Glutamatergic neuron (in vitro differentiated cells): Measurements from ENCODE around the gene EEF2K. TPM values are rescaled to one million over a fixed set of nuclear protein-coding genes. Genes with fewer than 3 reads are reported as not detected.
"Not testable (repeated sequence)": the region's sequence is repeated elsewhere in the genome, so short reads cannot be mapped to it uniquely, and the experiment has no call there.

Experiments used
- DNase-seq: peaks from one replicate; pipeline ENCODE4 v3.0.0; 2022
- H3K27ac Mint-ChIP-seq: one replicate; pipeline ENCODE4 v1.8.0; 2020; ENCODE audit warnings: mild to moderate bottlenecking, mixed read lengths, inconsistent platforms; ENCODE audit not compliant: unreplicated experiment
- H3K27me3 Mint-ChIP-seq: one replicate; pipeline ENCODE4 v1.8.0; 2020; ENCODE audit warnings: mild to moderate bottlenecking, moderate library complexity, mixed read lengths, inconsistent platforms; ENCODE audit not compliant: unreplicated experiment
- H3K36me3 Mint-ChIP-seq: one replicate; pipeline ENCODE4 v1.8.0; 2020; ENCODE audit warnings: mild to moderate bottlenecking, mixed read lengths, inconsistent platforms; ENCODE audit not compliant: unreplicated experiment
- H3K4me1 Mint-ChIP-seq: one replicate; pipeline ENCODE4 v1.8.0; 2020; ENCODE audit warnings: mild to moderate bottlenecking, low read depth, mixed read lengths, inconsistent platforms; ENCODE audit not compliant: unreplicated experiment
- H3K4me3 Mint-ChIP-seq: one replicate; pipeline ENCODE4 v1.8.0; 2020; ENCODE audit warnings: mild to moderate bottlenecking, mixed read lengths, inconsistent platforms; ENCODE audit not compliant: unreplicated experiment
- H3K9me3 Mint-ChIP-seq: one replicate; pipeline ENCODE4 v1.8.0; 2020; ENCODE audit warnings: mild to moderate bottlenecking, moderate library complexity, mixed read lengths, inconsistent platforms; ENCODE audit not compliant: unreplicated experiment
- CTCF ChIP-seq: fragments of 200-600 bp; sonication (generic); IDR thresholded peaks from one replicate; pipeline ENCODE4 v1.5.0; 2021; ENCODE audit not compliant: partially characterized antibody, unreplicated experiment
- total RNA-seq: library from RNA; stranded (reverse); fragmentation: NEBNext Ultra II Directional; extraction: Animal tissue kit (Norgen Biotek cat#: 25700); gene quantifications from one replicate; pipeline ENCODE4 v1.2.1, GENCODE V29; 2021; ENCODE audit not compliant: unreplicated experiment

The EEF2K gene
- total RNA-seq, 1 donor from 2014 or later, result 40.2 TPM

- Mint-ChIP-seq H3K27ac (peak overlapping the region; percentile 49), H3K36me3 (peaks cover 5% of the 10 kb centered on the region)
- DNase-seq, result no peak
Measured at GRCh38 chr16:22299036-22299435, 93.0 kb downstream of the EEF2K start.

GRCh38 chr16:22300427-22301071 lies 94.5 kb downstream of the EEF2K start:
- Mint-ChIP-seq H3K36me3 (peaks cover 5% of the 10 kb centered on the region), H3K27ac (peak overlapping the region; percentile 87), H3K9me3 (peaks cover 18% of the 10 kb centered on the region), H3K4me1 (peaks cover 17% of the 10 kb centered on the region), H3K4me3 (no peak overlapping the region), H3K27me3 (peaks cover 18% of the 10 kb centered on the region)
- TF ChIP-seq CTCF, result peak; percentile 58
- peak; percentile 75 for DNase-seq

More at GRCh38 chr16:22299036-22299435, 93.0 kb downstream of the EEF2K start:
- Mint-ChIP-seq H3K4me3 (peak overlapping the region; percentile 61), H3K4me1 (peaks cover 17% of the 10 kb centered on the region), H3K27me3 (peaks cover 18% of the 10 kb centered on the region), H3K9me3 (peaks cover 17% of the 10 kb centered on the region)
- no peak for TF ChIP-seq CTCF

- H3K4me3 Mint-ChIP-seq, result not testable (repeated sequence)
- H3K4me1 Mint-ChIP-seq, result peaks cover 14% of the 10 kb centered on the region
Measured at GRCh38 chr16:22301423-22301822, 95.3 kb downstream of the EEF2K start.

GRCh38 chr16:22302776-22303363 lies 96.8 kb downstream of the EEF2K start:
- Mint-ChIP-seq H3K9me3 (peaks cover 8% of the 10 kb centered on the region), H3K4me1 (peaks cover 14% of the 10 kb centered on the region), H3K27ac (no peak overlapping the region), H3K36me3 (peaks cover 5% of the 10 kb centered on the region), H3K4me3 (no peak overlapping the region), H3K27me3 (peaks cover 8% of the 10 kb centered on the region)
- no peak for TF ChIP-seq CTCF
- no peak for DNase-seq

More at GRCh38 chr16:22301423-22301822, 95.3 kb downstream of the EEF2K start:
- H3K36me3 Mint-ChIP-seq, DNase-seq, H3K27ac Mint-ChIP-seq: not testable (repeated sequence)
- peaks cover 14% of the 10 kb centered on the region for H3K9me3 Mint-ChIP-seq
- H3K27me3 Mint-ChIP-seq, result peaks cover 14% of the 10 kb centered on the region

GRCh38 chr16:22304411-22304810 lies 98.3 kb downstream of the EEF2K start:
- Mint-ChIP-seq H3K27me3 (no peaks in the 10 kb centered on the region), H3K27ac (no peak overlapping the region), H3K4me3 (no peak overlapping the region), H3K4me1 (peaks cover 10% of the 10 kb centered on the region), H3K9me3 (peaks cover 1% of the 10 kb centered on the region), H3K36me3 (no peaks in the 10 kb centered on the region)
- no peak for DNase-seq
- no peak for TF ChIP-seq CTCF
